Activated CD4-positive, CD25-positive, alpha-beta regulatory T cell treated with anti-CD3 and anti-CD28 coated beads, Interleukin-2, amount 50 U/mL, for 72 hours (primary cell): ENCODE results near the gene CBLN3.

Experiments
- DNase-seq: peaks from one replicate; pipeline ENCODE4 v3.0.0; 2021

CBLN3 gene

GRCh38 chr14:24378981-24379906 is 50.2 kb downstream of the CBLN3 start:
- DNase-seq = no peak

DNA sequence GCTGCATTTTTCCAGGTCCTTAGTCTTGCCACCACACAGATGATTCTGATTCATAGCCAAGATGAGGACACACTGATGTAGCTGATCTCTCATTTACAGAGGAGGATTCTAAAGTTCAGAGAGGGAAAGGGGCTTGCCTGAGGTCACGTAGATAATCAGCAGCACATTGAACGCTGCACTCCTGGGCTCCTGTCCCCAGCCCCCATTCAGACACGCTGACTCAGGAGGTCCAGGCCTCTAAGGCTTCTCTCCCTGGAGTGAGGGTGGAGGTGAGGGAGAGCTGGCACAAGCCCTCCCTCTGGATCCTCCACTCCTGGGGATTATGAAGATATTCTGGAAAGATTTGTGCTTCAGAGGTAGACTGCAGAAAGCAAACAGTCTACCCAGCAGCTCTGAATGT is 51.1 kb downstream of the CBLN3 start:
- no peak for DNase-seq

DNA sequence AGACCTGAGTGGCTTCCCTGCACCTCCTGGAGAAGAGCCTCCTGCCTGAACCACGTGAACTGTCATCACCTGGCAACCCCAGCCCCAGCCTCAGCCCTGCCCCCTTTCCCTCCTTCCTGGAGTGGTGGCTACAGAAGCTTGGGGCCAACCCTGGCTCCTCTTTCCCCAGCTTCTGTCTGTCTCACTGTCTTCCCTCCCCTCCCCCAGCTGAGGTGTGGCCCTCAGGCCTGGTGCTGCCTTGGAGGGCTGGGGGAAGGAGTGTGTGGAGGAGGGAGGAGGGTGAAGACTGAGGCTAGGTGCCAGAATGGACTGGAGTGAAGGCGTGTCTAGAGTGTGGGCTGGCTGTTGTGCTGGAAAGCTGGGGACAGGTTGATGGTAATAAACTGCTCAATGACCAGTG is 51.8 kb downstream of the CBLN3 start:
- DNase-seq = no peak

GRCh38 chr14:24377126-24377525 is 52.3 kb downstream of the CBLN3 start:
- DNase-seq = no peak
